Measurements from ENCODE around the gene CHDH. TPM values are rescaled to one million over a fixed set of nuclear protein-coding genes. Genes with fewer than 3 reads are reported as not detected.

CHDH gene
- total and polyA plus RNA-seq, 2 experiments from 2014 or later = 2.3 to 6.6 TPM

DNA sequence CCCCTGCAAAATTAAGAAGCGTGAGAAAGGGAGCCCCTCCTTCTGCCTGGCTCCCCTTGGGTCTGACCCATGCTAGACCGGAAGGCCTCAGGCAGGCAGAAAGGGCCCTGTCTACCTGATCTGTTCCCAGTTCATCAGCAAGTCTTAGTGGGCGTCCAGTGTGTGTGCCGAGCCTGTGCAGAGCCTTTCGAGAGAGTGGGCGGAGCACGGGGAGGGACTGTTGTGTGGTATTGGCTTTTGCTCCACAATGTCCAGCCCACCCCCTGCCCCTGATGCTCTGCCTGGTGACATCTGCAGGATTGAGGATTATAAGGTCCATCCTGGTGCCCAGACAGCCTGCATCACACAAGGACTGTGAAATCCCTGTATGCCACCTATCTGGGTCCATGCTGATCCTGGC is 82.9 kb downstream of the CHDH start (continued):
- TF ChIP-seq, protein P1, sequence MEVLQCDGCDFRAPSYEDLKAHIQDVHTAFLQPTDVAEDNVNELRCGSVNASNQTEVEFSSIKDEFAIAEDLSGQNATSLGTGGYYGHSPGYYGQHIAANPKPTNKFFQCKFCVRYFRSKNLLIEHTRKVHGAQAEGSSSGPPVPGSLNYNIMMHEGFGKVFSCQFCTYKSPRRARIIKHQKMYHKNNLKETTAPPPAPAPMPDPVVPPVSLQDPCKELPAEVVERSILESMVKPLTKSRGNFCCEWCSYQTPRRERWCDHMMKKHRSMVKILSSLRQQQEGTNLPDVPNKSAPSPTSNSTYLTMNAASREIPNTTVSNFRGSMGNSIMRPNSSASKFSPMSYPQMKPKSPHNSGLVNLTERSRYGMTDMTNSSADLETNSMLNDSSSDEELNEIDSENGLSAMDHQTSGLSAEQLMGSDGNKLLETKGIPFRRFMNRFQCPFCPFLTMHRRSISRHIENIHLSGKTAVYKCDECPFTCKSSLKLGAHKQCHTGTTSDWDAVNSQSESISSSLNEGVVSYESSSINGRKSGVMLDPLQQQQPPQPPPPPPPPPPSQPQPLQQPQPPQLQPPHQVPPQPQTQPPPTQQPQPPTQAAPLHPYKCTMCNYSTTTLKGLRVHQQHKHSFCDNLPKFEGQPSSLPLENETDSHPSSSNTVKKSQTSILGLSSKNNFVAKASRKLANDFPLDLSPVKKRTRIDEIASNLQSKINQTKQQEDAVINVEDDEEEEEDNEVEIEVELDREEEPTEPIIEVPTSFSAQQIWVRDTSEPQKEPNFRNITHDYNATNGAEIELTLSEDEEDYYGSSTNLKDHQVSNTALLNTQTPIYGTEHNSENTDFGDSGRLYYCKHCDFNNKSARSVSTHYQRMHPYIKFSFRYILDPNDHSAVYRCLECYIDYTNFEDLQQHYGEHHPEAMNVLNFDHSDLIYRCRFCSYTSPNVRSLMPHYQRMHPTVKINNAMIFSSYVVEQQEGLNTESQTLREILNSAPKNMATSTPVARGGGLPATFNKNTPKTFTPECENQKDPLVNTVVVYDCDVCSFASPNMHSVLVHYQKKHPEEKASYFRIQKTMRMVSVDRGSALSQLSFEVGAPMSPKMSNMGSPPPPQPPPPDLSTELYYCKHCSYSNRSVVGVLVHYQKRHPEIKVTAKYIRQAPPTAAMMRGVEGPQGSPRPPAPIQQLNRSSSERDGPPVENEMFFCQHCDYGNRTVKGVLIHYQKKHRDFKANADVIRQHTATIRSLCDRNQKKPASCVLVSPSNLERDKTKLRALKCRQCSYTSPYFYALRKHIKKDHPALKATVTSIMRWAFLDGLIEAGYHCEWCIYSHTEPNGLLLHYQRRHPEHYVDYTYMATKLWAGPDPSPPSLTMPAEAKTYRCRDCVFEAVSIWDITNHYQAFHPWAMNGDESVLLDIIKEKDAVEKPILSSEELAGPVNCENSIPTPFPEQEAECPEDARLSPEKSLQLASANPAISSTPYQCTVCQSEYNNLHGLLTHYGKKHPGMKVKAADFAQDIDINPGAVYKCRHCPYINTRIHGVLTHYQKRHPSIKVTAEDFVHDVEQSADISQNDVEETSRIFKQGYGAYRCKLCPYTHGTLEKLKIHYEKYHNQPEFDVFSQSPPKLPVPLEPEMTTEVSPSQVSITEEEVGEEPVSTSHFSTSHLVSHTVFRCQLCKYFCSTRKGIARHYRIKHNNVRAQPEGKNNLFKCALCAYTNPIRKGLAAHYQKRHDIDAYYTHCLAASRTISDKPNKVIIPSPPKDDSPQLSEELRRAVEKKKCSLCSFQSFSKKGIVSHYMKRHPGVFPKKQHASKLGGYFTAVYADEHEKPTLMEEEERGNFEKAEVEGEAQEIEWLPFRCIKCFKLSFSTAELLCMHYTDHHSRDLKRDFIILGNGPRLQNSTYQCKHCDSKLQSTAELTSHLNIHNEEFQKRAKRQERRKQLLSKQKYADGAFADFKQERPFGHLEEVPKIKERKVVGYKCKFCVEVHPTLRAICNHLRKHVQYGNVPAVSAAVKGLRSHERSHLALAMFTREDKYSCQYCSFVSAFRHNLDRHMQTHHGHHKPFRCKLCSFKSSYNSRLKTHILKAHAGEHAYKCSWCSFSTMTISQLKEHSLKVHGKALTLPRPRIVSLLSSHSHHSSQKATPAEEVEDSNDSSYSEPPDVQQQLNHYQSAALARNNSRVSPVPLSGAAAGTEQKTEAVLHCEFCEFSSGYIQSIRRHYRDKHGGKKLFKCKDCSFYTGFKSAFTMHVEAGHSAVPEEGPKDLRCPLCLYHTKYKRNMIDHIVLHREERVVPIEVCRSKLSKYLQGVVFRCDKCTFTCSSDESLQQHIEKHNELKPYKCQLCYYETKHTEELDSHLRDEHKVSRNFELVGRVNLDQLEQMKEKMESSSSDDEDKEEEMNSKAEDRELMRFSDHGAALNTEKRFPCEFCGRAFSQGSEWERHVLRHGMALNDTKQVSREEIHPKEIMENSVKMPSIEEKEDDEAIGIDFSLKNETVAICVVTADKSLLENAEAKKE (CRISPR knock-in tag; IDR thresholded peaks at IDR 0.05) = no peak
- TF ChIP-seq, protein P2, sequence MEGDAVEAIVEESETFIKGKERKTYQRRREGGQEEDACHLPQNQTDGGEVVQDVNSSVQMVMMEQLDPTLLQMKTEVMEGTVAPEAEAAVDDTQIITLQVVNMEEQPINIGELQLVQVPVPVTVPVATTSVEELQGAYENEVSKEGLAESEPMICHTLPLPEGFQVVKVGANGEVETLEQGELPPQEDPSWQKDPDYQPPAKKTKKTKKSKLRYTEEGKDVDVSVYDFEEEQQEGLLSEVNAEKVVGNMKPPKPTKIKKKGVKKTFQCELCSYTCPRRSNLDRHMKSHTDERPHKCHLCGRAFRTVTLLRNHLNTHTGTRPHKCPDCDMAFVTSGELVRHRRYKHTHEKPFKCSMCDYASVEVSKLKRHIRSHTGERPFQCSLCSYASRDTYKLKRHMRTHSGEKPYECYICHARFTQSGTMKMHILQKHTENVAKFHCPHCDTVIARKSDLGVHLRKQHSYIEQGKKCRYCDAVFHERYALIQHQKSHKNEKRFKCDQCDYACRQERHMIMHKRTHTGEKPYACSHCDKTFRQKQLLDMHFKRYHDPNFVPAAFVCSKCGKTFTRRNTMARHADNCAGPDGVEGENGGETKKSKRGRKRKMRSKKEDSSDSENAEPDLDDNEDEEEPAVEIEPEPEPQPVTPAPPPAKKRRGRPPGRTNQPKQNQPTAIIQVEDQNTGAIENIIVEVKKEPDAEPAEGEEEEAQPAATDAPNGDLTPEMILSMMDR (conservative IDR thresholded peaks at IDR 0.05; ENCODE audit: low read depth in 2 of 2) = no peak
- TF ChIP-seq ZNF114 (CRISPR knock-in tag; IDR thresholded peaks at IDR 0.05) (no peak), NANOG (IDR thresholded peaks at IDR 0.05; ENCODE audit: borderline replicate concordance) (no peak), CREB1 (CRISPR knock-in tag; IDR thresholded peaks at IDR 0.05; ENCODE audit: low read depth) (no peak), POLR2AphosphoS5 (IDR thresholded peaks at IDR 0.05; ENCODE audit: low read depth) (no peak)

Small RNA genes within 50 kb of the gene (small RNA-seq; reads per million reads assigned to genes)
- gene AC012467.1 (ENCODE audit: low replicate concordance) = not detected

Other genes with a start within 250 kb of the CHDH start
- gene IL17RB, start 149 bp upstream of the CHDH start, total RNA-seq (2014; rRNA removed; shearing (Covaris generic)) = 5.7 and 8.3 TPM in 2 replicates
- gene IL17RB, start 149 bp upstream of the CHDH start, polyA plus RNA-seq (2016; fragmentation: Nextera tagmentation; extraction: Ambion mirVana) = 6.4 and 6.9 TPM in 2 replicates
- 23.0 and 25.7 TPM in 2 replicates for gene ACTR8, start 35.7 kb upstream of the CHDH start, total RNA-seq (2014; rRNA removed; shearing (Covaris generic))
- gene ACTR8, start 35.7 kb upstream of the CHDH start, polyA plus RNA-seq (2016; fragmentation: Nextera tagmentation; extraction: Ambion mirVana) = 16.2 and 19.8 TPM in 2 replicates
- 21.4 and 26.4 TPM in 2 replicates for gene SELENOK, start 45.4 kb upstream of the CHDH start, total RNA-seq (2014; rRNA removed; shearing (Covaris generic))
- gene SELENOK, start 45.4 kb upstream of the CHDH start, polyA plus RNA-seq (2016; fragmentation: Nextera tagmentation; extraction: Ambion mirVana) = 168 and 182 TPM in 2 replicates